KMS-11 (cell line): ENCODE data around the gene EPAS1.

Source experiments
- H2AFZ ChIP-seq: fragments of 200-600 bp; sonication (generic); 2 replicates; pipeline ENCODE4 v1.6.1; 2016; ENCODE audit warnings: antibody characterized with exemption, mixed run types, low read depth
- H3K27ac ChIP-seq: fragments of 200-600 bp; sonication (generic); 2 replicates; pipeline ENCODE4 v1.6.1; 2016; ENCODE audit warnings: mild to moderate bottlenecking, mixed run types
- H3K27me3 ChIP-seq: fragments of 200-600 bp; sonication (generic); 2 replicates; pipeline ENCODE4 v1.6.1; 2017; ENCODE audit warnings: mild to moderate bottlenecking, low read depth, mixed run types, moderate library complexity; ENCODE audit not compliant: insufficient read depth
- H3K36me3 ChIP-seq: fragments of 200-600 bp; sonication (generic); 2 replicates; pipeline ENCODE4 v1.6.1; 2017; ENCODE audit warnings: mild to moderate bottlenecking, mixed run types; ENCODE audit not compliant: insufficient read depth
- H3K4me1 ChIP-seq: fragments of 200-600 bp; sonication (generic); 2 replicates; pipeline ENCODE4 v1.6.1; 2016; ENCODE audit warnings: mild to moderate bottlenecking, low read depth, mixed run types; ENCODE audit not compliant: poor library complexity, severe bottlenecking
- H3K4me2 ChIP-seq: fragments of 200-600 bp; sonication (generic); 2 replicates; pipeline ENCODE4 v1.7.0; 2016; ENCODE audit warnings: mild to moderate bottlenecking, mixed run types
- H3K4me3 ChIP-seq: fragments of 200-600 bp; sonication (generic); IDR thresholded peaks from 2 replicates; pipeline ENCODE4 v1.6.1; 2017; ENCODE audit warnings: low read depth, low read length, mixed read lengths; ENCODE audit not compliant: insufficient read depth
- H3K79me2 ChIP-seq: fragments of 200-600 bp; sonication (generic); 2 replicates; pipeline ENCODE4 v1.6.1; 2016; ENCODE audit warnings: low read depth, mixed run types; ENCODE audit not compliant: insufficient read depth
- H3K9ac ChIP-seq: fragments of 200-600 bp; sonication (generic); 2 replicates; pipeline ENCODE4 v1.6.1; 2016; ENCODE audit warnings: mild to moderate bottlenecking, mixed run types
- H4K20me1 ChIP-seq: fragments of 200-600 bp; sonication (generic); 2 replicates; pipeline ENCODE4 v1.6.1; 2016; ENCODE audit warnings: mild to moderate bottlenecking, mixed run types; ENCODE audit not compliant: insufficient read depth
- TF ChIP-seq, protein P1 (sequence below): fragments of 200-600 bp; sonication (generic); conservative IDR thresholded peaks from 2 replicates; pipeline ENCODE4 v1.6.1; 2017; ENCODE audit warnings: low read depth, mild to moderate bottlenecking, antibody characterized with exemption, low read length, moderate library complexity, mixed read lengths

Gene EPAS1

DNA sequence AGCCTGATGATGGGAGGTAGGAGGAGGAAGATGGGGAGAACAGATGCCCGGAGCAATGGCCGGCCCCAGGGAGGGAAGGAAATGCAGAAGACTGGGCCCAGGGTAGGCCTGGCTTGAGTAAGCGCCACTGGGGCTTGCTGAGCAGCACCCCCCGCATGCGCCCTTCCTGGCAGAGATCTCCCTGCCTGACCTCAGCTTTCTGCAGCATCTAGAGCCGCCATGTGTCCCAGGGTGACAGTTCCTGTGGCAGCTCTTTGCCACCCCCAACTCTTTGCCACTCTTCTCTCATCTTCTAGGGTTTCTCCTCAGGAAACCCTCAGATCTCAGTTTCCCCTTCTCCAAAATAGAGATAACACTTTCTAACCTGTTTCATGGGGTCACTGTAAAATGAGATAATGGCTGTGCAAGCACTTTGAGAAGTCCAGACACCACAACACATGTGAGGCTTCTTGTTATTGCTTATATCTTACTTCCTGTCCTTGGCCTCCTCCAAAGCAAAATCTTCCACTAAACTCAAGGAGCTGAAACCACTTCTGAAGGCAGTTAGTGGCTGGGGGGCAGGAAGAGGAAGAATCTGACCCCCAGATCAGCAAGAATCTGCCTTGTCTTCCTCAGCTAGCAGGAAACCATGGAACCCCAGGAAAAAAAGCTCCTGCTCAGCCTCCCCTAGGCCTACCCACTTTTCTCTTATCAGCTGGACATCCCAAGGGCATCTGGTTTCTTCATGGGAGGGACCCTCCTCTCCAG, 64.9 kb downstream of the EPAS1 start:
- H3K4me3 ChIP-seq, result no peak overlapping the region
- H3K27ac ChIP-seq, result no peak overlapping the region
- H3K4me2 ChIP-seq, result no peak overlapping the region
- TF ChIP-seq, protein P1, sequence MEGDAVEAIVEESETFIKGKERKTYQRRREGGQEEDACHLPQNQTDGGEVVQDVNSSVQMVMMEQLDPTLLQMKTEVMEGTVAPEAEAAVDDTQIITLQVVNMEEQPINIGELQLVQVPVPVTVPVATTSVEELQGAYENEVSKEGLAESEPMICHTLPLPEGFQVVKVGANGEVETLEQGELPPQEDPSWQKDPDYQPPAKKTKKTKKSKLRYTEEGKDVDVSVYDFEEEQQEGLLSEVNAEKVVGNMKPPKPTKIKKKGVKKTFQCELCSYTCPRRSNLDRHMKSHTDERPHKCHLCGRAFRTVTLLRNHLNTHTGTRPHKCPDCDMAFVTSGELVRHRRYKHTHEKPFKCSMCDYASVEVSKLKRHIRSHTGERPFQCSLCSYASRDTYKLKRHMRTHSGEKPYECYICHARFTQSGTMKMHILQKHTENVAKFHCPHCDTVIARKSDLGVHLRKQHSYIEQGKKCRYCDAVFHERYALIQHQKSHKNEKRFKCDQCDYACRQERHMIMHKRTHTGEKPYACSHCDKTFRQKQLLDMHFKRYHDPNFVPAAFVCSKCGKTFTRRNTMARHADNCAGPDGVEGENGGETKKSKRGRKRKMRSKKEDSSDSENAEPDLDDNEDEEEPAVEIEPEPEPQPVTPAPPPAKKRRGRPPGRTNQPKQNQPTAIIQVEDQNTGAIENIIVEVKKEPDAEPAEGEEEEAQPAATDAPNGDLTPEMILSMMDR, result no peak
- H3K79me2 ChIP-seq, result no peaks in the 10 kb centered on the region
- H3K27me3 ChIP-seq, result no peaks in the 10 kb centered on the region
- H4K20me1 ChIP-seq, result no peaks in the 10 kb centered on the region
- H2AFZ ChIP-seq, result no peak overlapping the region
- H3K36me3 ChIP-seq, result no peaks in the 10 kb centered on the region
- H3K4me1 ChIP-seq, result no peaks in the 10 kb centered on the region
- H3K9ac ChIP-seq, result no peak overlapping the region

DNA sequence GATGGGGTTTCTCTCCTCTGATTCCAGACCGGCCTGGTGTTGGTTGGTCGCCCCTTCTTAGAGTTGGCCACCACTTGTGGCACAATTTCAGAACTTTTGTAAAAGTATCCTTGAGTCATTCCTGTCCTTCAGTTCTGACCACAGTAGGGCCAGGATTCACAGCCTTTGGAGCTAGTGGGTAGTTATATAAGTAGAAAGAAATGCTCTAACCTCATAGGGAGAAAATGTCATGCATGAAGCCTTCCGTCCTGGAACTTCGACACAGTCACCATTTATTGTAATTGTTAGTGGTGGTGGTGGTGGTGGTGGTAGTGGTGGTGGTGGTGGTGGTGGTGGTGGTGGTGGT, 65.4 kb downstream of the EPAS1 start:
- Histone ChIP-seq H3K27me3 (no peaks in the 10 kb centered on the region), H3K27ac (no peak overlapping the region), H3K79me2 (no peaks in the 10 kb centered on the region), H3K9ac (no peak overlapping the region), H3K4me1 (no peaks in the 10 kb centered on the region), H3K36me3 (no peaks in the 10 kb centered on the region), H2AFZ (no peak overlapping the region), H3K4me3 (no peak overlapping the region), H3K4me2 (no peak overlapping the region), H4K20me1 (no peaks in the 10 kb centered on the region)
- TF ChIP-seq, protein P1, result no peak

DNA sequence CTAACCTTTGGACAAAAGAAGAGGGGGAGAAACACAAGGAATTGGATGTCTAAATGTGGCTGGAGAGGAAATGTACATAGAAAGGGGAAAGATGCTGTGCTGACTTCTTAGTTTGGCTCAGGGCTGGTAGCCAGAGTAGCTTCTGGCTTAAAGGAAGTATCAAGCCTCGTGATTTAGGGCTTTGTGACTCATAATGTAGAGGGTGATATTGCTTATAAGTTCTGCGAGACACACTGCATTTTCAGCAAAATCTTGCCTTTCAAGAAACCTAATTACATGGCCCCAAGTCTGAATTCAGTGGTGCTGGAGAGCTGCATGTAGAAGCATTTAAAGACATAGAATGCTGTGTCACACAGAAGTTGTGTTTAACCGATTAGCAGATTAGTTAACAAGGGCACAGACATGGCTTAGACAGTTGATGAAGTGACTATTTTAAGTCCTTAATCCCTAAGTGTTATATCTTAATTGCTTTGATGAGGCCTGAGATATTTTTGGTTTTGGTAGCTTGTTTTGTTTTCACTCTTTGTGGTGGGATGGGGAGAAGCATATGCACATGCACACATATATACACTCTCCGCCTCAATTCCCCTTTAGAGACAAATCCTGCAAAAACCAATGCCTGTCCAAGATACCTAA, 66.4 kb downstream of the EPAS1 start:
- Histone ChIP-seq H3K4me3 (no peak overlapping the region), H3K9ac (no peak overlapping the region), H3K27ac (no peak overlapping the region), H3K79me2 (no peaks in the 10 kb centered on the region), H4K20me1 (no peaks in the 10 kb centered on the region), H2AFZ (no peak overlapping the region), H3K4me1 (no peaks in the 10 kb centered on the region), H3K36me3 (no peaks in the 10 kb centered on the region), H3K4me2 (no peak overlapping the region), H3K27me3 (no peaks in the 10 kb centered on the region)
- TF ChIP-seq, protein P1, result no peak

DNA sequence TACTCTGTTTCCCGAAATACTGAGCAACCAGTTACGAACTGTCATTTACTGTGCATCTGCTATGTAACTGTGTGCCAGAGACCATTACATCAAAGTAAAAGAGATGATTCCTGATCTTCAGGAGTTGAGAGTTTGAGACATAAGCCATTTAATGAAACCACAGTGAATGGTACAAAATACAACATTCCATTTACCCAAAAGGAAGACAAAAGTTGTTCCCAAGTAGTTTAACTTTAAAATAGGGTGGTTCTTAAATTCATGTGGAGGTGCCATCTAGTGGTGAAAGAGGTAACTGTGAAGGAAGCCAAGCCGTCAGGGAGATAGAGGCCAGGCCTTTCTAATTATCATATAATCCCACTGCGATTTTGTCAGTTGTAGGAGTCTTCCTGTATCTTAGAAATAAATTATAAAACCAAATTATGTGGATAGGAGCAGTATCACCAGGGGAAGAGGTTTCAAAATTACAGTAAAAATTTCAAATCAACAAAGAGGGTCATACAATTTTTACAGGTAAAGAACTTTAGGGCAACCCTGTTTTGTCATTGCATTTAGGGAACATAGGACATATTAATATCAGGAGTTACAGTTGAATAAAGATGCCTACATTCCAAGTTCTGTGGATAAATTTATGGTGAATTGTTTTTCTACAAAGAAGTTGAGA, 67.7 kb downstream of the EPAS1 start:
- H3K4me3 ChIP-seq, result no peak overlapping the region
- H2AFZ ChIP-seq, result no peak overlapping the region
- H3K4me1 ChIP-seq, result no peaks in the 10 kb centered on the region
- no peak overlapping the region for H3K9ac ChIP-seq
- H3K79me2 ChIP-seq, result no peaks in the 10 kb centered on the region
- no peaks in the 10 kb centered on the region for H3K36me3 ChIP-seq
- TF ChIP-seq, protein P1, result peak; percentile 91
- H4K20me1 ChIP-seq, result no peaks in the 10 kb centered on the region
- no peak overlapping the region for H3K4me2 ChIP-seq
- no peaks in the 10 kb centered on the region for H3K27me3 ChIP-seq
- no peak overlapping the region for H3K27ac ChIP-seq
